Erythroblast (primary cell): Measurements from ENCODE around the gene MGAT5B.

Source experiments
- GATA1 ChIP-seq: IDR thresholded peaks from 2 replicates; pipeline ENCODE4 v1.6.1; 2011; ENCODE audit warnings: low read depth, mild to moderate bottlenecking, control low read depth, low read length, moderate library complexity
- POLR2A ChIP-seq: IDR thresholded peaks from 2 replicates; pipeline ENCODE4 v1.6.1; 2011; ENCODE audit warnings: mild to moderate bottlenecking, low read length

DNA sequence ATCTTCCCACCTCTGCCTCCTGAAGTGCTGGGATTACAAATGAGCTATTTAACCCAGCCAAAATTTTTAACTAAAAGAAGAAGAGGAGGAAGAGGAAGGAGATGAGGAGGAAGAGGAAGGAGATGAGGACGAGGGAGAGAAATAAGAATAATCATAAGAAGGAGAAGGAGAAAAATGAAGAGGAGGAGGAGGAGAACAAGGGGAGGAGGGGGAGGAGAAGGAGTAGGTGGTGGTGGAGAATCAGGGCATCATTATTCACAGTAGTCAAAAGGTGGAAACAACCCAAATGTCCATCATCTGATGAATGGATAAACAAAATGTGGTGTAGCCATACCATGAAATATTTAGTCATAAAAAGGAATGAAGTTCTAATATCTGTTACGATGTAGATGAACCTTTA lies 21.2 kb upstream of the MGAT5B start:
- TF ChIP-seq POLR2A, result no peak
- TF ChIP-seq GATA1, result no peak
